Skeletal muscle tissue (tissue), 4 donors: ENCODE results near the gene WDR13. TPM values are rescaled to one million over a fixed set of nuclear protein-coding genes. Genes with fewer than 3 reads are reported as not detected.
"Not testable (repeated sequence)": the region's sequence is repeated elsewhere in the genome, so short reads cannot be mapped to it uniquely, and the experiment has no call there.

ENCODE experiments used
- H3K27ac ChIP-seq: one replicate; pipeline ENCODE4 v1.7.0; 2013; ENCODE audit warnings: mild to moderate bottlenecking, low read depth, low read length, inconsistent platforms
- H3K27me3 ChIP-seq, 3 donors: one replicate each; pipeline ENCODE4 v1.7.0; 2013; ENCODE audit warnings: low read length in 3 of 3; ENCODE audit not compliant: control insufficient read depth in 3 of 3, insufficient read depth in 3 of 3
- H3K36me3 ChIP-seq, 3 donors: one replicate each; pipeline ENCODE4 v1.7.0; 2013; ENCODE audit warnings: low read length in 3 of 3; ENCODE audit not compliant: control insufficient read depth in 3 of 3, insufficient read depth in 3 of 3
- H3K4me1 ChIP-seq, 3 donors: one replicate each; pipeline ENCODE4 v1.7.0; 2013; ENCODE audit warnings: low read length in 3 of 3, mild to moderate bottlenecking in 3 of 3; ENCODE audit not compliant: control insufficient read depth in 3 of 3, insufficient read depth in 3 of 3
- H3K4me3 ChIP-seq, 3 donors: one replicate each; pipeline ENCODE4 v1.7.0; 2013; ENCODE audit warnings: low read length in 3 of 3
- H3K9ac ChIP-seq, 3 donors: one replicate each; pipeline ENCODE4 v1.7.0; 2013; ENCODE audit warnings: low read length in 3 of 3, mild to moderate bottlenecking in 3 of 3, moderate library complexity in 2 of 3, low read depth in 1 of 3
- H3K9me3 ChIP-seq, 3 donors: one replicate each; pipeline ENCODE4 v1.7.0; 2013; ENCODE audit warnings: low read length in 3 of 3; ENCODE audit not compliant: control insufficient read depth in 3 of 3
- total RNA-seq: library from RNA; depleted of rRNA; stranded (reverse); fragments of >200 nt; gene quantifications from one replicate; pipeline ENCODE4 v1.2.3, GENCODE V29; 2014
- donor health status: Osteomylitis.

The WDR13 gene
- 50.6 TPM for total RNA-seq

GRCh38 chrX:48597353-48598264 lies at the start of gene WDR13:
TSS of gene WDR13 (plus strand) at chrX:48597492. CDS start at chrX:48597997, 505 bp downstream.
- H3K9me3 ChIP-seq, result no peaks in the 10 kb centered on the region
- H3K27me3 ChIP-seq, result no peaks in the 10 kb centered on the region
- peak within 1 kb of the TSS; percentile 86 to 96 (median 94) for H3K4me3 ChIP-seq
- H3K27ac ChIP-seq, result peak within 1 kb of the TSS; percentile 98
- H3K9ac ChIP-seq, result peak within 1 kb of the TSS; percentile 91 to 96 (median 91)
- peaks cover 24 to 36% (median 28%) of the 10 kb centered on the region in 3 donors for H3K36me3 ChIP-seq
- peaks cover 4 to 9% (median 5%) of the 10 kb centered on the region in 3 donors for H3K4me1 ChIP-seq

GRCh38 chrX:48548871-48549270 lies 48.4 kb upstream of the WDR13 start:
- Histone ChIP-seq H3K9ac (peak overlapping the region in 1 of 3 donors; percentile 51), H3K36me3 (peaks cover 0 to 7% (median 6%) of the 10 kb centered on the region in 3 donors), H3K4me3 (no peak overlapping the region), H3K4me1 (no peaks in the 10 kb centered on the region), H3K27ac (no peak overlapping the region), H3K27me3 (no peaks in the 10 kb centered on the region), H3K9me3 (no peaks in the 10 kb centered on the region)

GRCh38 chrX:48555731-48556325 lies 41.5 kb upstream of the WDR13 start:
- not testable (repeated sequence) for H3K27me3 ChIP-seq, H3K27ac ChIP-seq

GRCh38 chrX:48558271-48558670 lies 39.0 kb upstream of the WDR13 start:
- no peaks in the 10 kb centered on the region for H3K9me3 ChIP-seq
- H3K9ac ChIP-seq, result no peak overlapping the region
- H3K4me1 ChIP-seq, result no peaks in the 10 kb centered on the region
- no peaks in the 10 kb centered on the region for H3K27me3 ChIP-seq
- peaks cover 6 to 22% (median 17%) of the 10 kb centered on the region in 3 donors for H3K36me3 ChIP-seq
- no peak overlapping the region for H3K4me3 ChIP-seq
- no peak overlapping the region for H3K27ac ChIP-seq

More at GRCh38 chrX:48555731-48556325, 41.5 kb upstream of the WDR13 start:
- H3K4me1 ChIP-seq, H3K9me3 ChIP-seq, H3K4me3 ChIP-seq, H3K9ac ChIP-seq: not testable (repeated sequence)
- peaks cover 6 to 14% (median 13%) of the 10 kb centered on the region in 3 donors for H3K36me3 ChIP-seq

- Histone ChIP-seq H3K4me1 (no peaks in the 10 kb centered on the region), H3K9ac (no peak overlapping the region), H3K36me3 (peaks cover 6 to 22% (median 19%) of the 10 kb centered on the region in 3 donors), H3K27ac (no peak overlapping the region), H3K27me3 (no peaks in the 10 kb centered on the region), H3K4me3 (no peak overlapping the region), H3K9me3 (no peaks in the 10 kb centered on the region)
Measured at GRCh38 chrX:48559636-48560035, 37.7 kb upstream of the WDR13 start.

- H3K4me3 ChIP-seq, result no peak overlapping the region
- no peaks in the 10 kb centered on the region for H3K4me1 ChIP-seq
- H3K27me3 ChIP-seq, result no peaks in the 10 kb centered on the region
- H3K9me3 ChIP-seq, result no peaks in the 10 kb centered on the region
- H3K9ac ChIP-seq, result no peak overlapping the region
- peaks cover 4 to 22% (median 19%) of the 10 kb centered on the region in 3 donors for H3K36me3 ChIP-seq
- H3K27ac ChIP-seq, result no peak overlapping the region
Measured at GRCh38 chrX:48560056-48560455, 37.2 kb upstream of the WDR13 start.

GRCh38 chrX:48560681-48561080 lies 36.6 kb upstream of the WDR13 start:
- Histone ChIP-seq H3K36me3 (peaks cover 4 to 22% (median 19%) of the 10 kb centered on the region in 3 donors), H3K9ac (no peak overlapping the region)

GRCh38 chrX:48569958-48570357 lies 27.3 kb upstream of the WDR13 start:
- Histone ChIP-seq H3K4me3 (no peak overlapping the region), H3K27me3 (no peaks in the 10 kb centered on the region), H3K27ac (no peak overlapping the region), H3K9me3 (no peaks in the 10 kb centered on the region), H3K4me1 (peaks cover 0 to 2% (median under 1%) of the 10 kb centered on the region in 3 donors), H3K9ac (no peak overlapping the region), H3K36me3 (no peaks in the 10 kb centered on the region)

More at GRCh38 chrX:48560681-48561080, 36.6 kb upstream of the WDR13 start:
- no peaks in the 10 kb centered on the region for H3K27me3 ChIP-seq
- no peak overlapping the region for H3K27ac ChIP-seq
- no peaks in the 10 kb centered on the region for H3K9me3 ChIP-seq
- H3K4me3 ChIP-seq, result no peak overlapping the region
- H3K4me1 ChIP-seq, result no peaks in the 10 kb centered on the region

GRCh38 chrX:48573690-48574269 lies 23.5 kb upstream of the WDR13 start:
- peak overlapping the region; percentile 48 to 95 (median 90) for H3K9ac ChIP-seq
- H3K4me3 ChIP-seq, result peak overlapping the region; percentile 71 to 90 (median 84)
- peaks cover 19 to 26% (median 21%) of the 10 kb centered on the region in 3 donors for H3K36me3 ChIP-seq
- peaks cover 11 to 18% (median 16%) of the 10 kb centered on the region in 3 donors for H3K4me1 ChIP-seq
- no peaks in the 10 kb centered on the region for H3K27me3 ChIP-seq
- peak overlapping the region; percentile 99 for H3K27ac ChIP-seq
- H3K9me3 ChIP-seq, result no peaks in the 10 kb centered on the region
